A204.1 (cell line): ENCODE results near the gene SRA1.

Source experiments
- FAIRE-seq: peaks from 2 replicates; lab custom pipeline; 2012; peaks lifted over from hg19 to GRCh38; lab: Jason Lieb, UNC

SRA1 gene

GRCh38 chr5:140550147-140551079, 6.9 kb downstream of the SRA1 start:
- no peak for FAIRE-seq

GRCh38 chr5:140549237-140550144, 7.8 kb downstream of the SRA1 start:
- no peak for FAIRE-seq

- FAIRE-seq = no peak
Observed at GRCh38 chr5:140548791-140549190, 8.5 kb downstream of the SRA1 start.

- no peak for FAIRE-seq
Observed at GRCh38 chr5:140548300-140548688, 9.0 kb downstream of the SRA1 start.

GRCh38 chr5:140547508-140548299, 9.6 kb downstream of the SRA1 start, which contains the start of gene EIF4EBP3:
TSS of gene EIF4EBP3 (plus strand) at chr5:140547662. CDS start at chr5:140547738, 76 bp downstream.
- FAIRE-seq = no peak

GRCh38 chr5:140546851-140547507, 10.3 kb downstream of the SRA1 start:
- FAIRE-seq = no peak

GRCh38 chr5:140545606-140546005, 11.7 kb downstream of the SRA1 start:
- no peak for FAIRE-seq

- FAIRE-seq = no peak
Observed at GRCh38 chr5:140544986-140545385, 12.3 kb downstream of the SRA1 start.

GRCh38 chr5:140542972-140543371, 14.3 kb downstream of the SRA1 start:
- FAIRE-seq = no peak

- no peak for FAIRE-seq
Observed at GRCh38 chr5:140540227-140540626, 17.0 kb downstream of the SRA1 start.

- no peak for FAIRE-seq
Observed at GRCh38 chr5:140524003-140524402, 33.3 kb downstream of the SRA1 start.

GRCh38 chr5:140513124-140513523, 44.1 kb downstream of the SRA1 start:
- FAIRE-seq = no peak

- no peak for FAIRE-seq
Observed at GRCh38 chr5:140509898-140510297, 47.4 kb downstream of the SRA1 start.

GRCh38 chr5:140502834-140503233, 54.4 kb downstream of the SRA1 start:
- FAIRE-seq = no peak
